ENCODE measurements around the gene DENND4B.

DNA sequence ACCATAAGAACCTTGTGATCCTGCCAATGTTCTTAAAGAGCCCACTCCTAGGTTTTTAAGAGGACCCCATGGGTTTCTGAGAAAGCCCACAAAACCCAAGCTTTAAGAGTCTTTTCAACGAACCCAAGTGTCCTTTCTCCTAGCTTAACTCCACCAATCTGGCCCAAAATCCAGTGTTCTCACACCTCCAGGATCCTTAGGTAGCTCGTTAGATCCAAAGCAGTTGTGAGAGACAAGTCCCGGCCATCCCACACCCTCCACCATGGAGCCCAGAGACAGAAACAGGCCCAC is 1.7 kb downstream of the DENND4B start:
- TF ChIP-seq CTCF (IDR thresholded peaks at IDR 0.05; ENCODE audit: low read depth, low read length, poor library complexity, severe bottlenecking) = no peak
- TF ChIP-seq EZH2phosphoT487 (IDR thresholded peaks at IDR 0.05; ENCODE audit: borderline replicate concordance, low read length) = no peak

Measured in DOHH2 (cell line).